ENCODE measurements around the gene LIN37.

GRCh38 chr19:35731779-35732405 is 16.5 kb upstream of the LIN37 start:
- TF ChIP-seq EZH2 (IDR thresholded peaks at IDR 0.05; ENCODE audit: low read depth, unreplicated experiment) (no peak), EZH2phosphoT487 (IDR thresholded peaks at IDR 0.05; ENCODE audit: unreplicated experiment) (no peak), POLR2AphosphoS5 (IDR thresholded peaks at IDR 0.05; ENCODE audit: low read depth) (no peak)
- TF ChIP-seq, protein P1, sequence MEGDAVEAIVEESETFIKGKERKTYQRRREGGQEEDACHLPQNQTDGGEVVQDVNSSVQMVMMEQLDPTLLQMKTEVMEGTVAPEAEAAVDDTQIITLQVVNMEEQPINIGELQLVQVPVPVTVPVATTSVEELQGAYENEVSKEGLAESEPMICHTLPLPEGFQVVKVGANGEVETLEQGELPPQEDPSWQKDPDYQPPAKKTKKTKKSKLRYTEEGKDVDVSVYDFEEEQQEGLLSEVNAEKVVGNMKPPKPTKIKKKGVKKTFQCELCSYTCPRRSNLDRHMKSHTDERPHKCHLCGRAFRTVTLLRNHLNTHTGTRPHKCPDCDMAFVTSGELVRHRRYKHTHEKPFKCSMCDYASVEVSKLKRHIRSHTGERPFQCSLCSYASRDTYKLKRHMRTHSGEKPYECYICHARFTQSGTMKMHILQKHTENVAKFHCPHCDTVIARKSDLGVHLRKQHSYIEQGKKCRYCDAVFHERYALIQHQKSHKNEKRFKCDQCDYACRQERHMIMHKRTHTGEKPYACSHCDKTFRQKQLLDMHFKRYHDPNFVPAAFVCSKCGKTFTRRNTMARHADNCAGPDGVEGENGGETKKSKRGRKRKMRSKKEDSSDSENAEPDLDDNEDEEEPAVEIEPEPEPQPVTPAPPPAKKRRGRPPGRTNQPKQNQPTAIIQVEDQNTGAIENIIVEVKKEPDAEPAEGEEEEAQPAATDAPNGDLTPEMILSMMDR (conservative IDR thresholded peaks at IDR 0.05; ENCODE audit: low read depth in 2 of 2): no peak

All from GM23338 (cell line).